HG02938 (cell line): ENCODE data around the gene KRT17.
"Not testable (repeated sequence)": the region's sequence is repeated elsewhere in the genome, so short reads cannot be mapped to it uniquely, and the experiment has no call there.

ENCODE experiments used
- ATAC-seq: cut with Tn5 transposase; IDR thresholded peaks from one replicate; pipeline ENCODE4 v1.9.1; 2021; ENCODE audit warnings: mild to moderate bottlenecking, moderate library complexity; ENCODE audit not compliant: unreplicated experiment

Gene KRT17

GRCh38 chr17:41600318-41600717 lies 24.1 kb downstream of the KRT17 start:
- ATAC-seq: no peak

GRCh38 chr17:41599680-41600079 lies 24.7 kb downstream of the KRT17 start:
- ATAC-seq: no peak

- ATAC-seq: no peak
These were observed 28.8 kb downstream of the KRT17 start for GRCh38 chr17:41595585-41595984.

GRCh38 chr17:41594363-41594915 lies 29.9 kb downstream of the KRT17 start:
- ATAC-seq: no peak

- no peak for ATAC-seq
These were observed 30.9 kb downstream of the KRT17 start for GRCh38 chr17:41593306-41593981.

GRCh38 chr17:41592601-41593305 lies 31.6 kb downstream of the KRT17 start:
- ATAC-seq: no peak

GRCh38 chr17:41589301-41589700 lies 35.1 kb downstream of the KRT17 start:
- ATAC-seq: no peak

- no peak for ATAC-seq
These were observed 36.1 kb downstream of the KRT17 start for GRCh38 chr17:41588126-41588810.

- no peak for ATAC-seq
These were observed 37.4 kb downstream of the KRT17 start, which contains the start of gene KRT14 for GRCh38 chr17:41586863-41587495. Gene KRT14 (minus strand): TSS chr17:41586895. CDS start chr17:41586834, 61 bp downstream.

- ATAC-seq: no peak
These were observed 38.9 kb downstream of the KRT17 start for GRCh38 chr17:41585301-41586056.

- ATAC-seq: not testable (repeated sequence)
These were observed 39.9 kb downstream of the KRT17 start for GRCh38 chr17:41584331-41584927.

- no peak for ATAC-seq
These were observed 40.9 kb downstream of the KRT17 start for GRCh38 chr17:41583137-41584127.

GRCh38 chr17:41582061-41582968 lies 42.1 kb downstream of the KRT17 start:
- not testable (repeated sequence) for ATAC-seq

GRCh38 chr17:41581366-41582060 lies 42.9 kb downstream of the KRT17 start:
- ATAC-seq: no peak

- ATAC-seq: no peak
These were observed 43.5 kb downstream of the KRT17 start for GRCh38 chr17:41580687-41581365.

GRCh38 chr17:41580244-41580575 lies 44.2 kb downstream of the KRT17 start:
- no peak for ATAC-seq
